Measurements from ENCODE around the gene FCHSD2. TPM values are rescaled to one million over a fixed set of nuclear protein-coding genes. Genes with fewer than 3 reads are reported as not detected.
A peak's percentile ranks its signal among the peaks of the same experiment; 100 is the strongest.
"Not testable (repeated sequence)": the region's sequence is repeated elsewhere in the genome, so short reads cannot be mapped to it uniquely, and the experiment has no call there.

FCHSD2 gene
- total RNA-seq, 1 experiment from 2014 or later = 3.7 TPM

GRCh38 chr11:73152086-73152853 is 10.2 kb upstream of the FCHSD2 start:
- no peak for DNase-seq (ENCODE audit: low spot score)

DNA sequence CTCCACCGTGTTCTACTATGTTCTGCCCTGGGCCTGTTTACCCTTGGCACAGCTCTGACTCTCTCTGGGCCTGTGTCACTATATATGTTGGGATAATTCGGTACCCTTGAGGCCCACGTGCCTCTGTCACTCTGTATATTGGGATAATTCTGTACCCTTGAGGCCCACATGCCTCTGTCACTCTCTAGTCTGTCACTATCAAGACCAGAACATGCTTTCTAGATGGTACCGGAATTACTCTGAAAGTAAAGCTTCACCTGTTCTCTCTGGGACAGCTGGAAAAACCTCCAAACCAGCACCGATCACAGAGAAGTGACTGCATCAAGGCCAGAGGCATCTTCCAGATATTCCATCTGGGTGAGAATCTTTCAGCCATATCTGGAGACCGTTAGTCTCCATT is 9.3 kb upstream of the FCHSD2 start:
- DNase-seq (ENCODE audit: low spot score) = no peak

GRCh38 chr11:73149105-73149504 is 7.0 kb upstream of the FCHSD2 start:
- no peak for DNase-seq (ENCODE audit: low spot score)

GRCh38 chr11:73147771-73148681 is 5.9 kb upstream of the FCHSD2 start:
- no peak for DNase-seq (ENCODE audit: low spot score)

DNA sequence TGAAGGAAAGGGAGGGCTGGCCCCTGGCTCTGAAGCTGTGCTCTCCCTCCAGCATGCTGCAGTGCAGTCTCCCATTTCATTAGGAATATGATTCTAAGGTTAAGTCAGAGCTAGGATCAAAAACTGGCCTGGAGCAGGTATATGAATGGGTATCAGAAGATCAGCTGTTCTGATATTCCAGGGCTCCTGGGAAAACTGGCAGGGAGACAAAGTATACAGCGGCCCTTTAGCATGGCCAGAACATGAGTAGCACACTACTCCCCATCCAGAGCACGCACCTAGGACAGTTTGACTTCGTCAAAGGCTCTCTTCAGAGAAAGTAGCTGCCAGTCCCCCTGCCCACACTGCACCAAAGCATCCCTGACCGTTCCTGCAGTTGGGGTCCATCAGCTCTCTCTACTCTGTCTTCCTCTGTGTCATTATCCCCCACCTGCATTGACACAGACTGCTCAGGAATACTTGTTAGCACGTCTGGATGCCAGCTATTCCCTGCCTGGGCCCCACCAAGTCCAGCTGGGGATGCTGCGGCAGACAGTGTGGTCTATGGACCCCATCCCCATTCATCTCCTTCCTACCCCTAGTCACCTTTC is 4.0 kb upstream of the FCHSD2 start:
- no peak for DNase-seq (ENCODE audit: low spot score)

GRCh38 chr11:73143126-73143838 is 1.2 kb upstream of the FCHSD2 start:
- no peak for DNase-seq (ENCODE audit: low spot score)

DNA sequence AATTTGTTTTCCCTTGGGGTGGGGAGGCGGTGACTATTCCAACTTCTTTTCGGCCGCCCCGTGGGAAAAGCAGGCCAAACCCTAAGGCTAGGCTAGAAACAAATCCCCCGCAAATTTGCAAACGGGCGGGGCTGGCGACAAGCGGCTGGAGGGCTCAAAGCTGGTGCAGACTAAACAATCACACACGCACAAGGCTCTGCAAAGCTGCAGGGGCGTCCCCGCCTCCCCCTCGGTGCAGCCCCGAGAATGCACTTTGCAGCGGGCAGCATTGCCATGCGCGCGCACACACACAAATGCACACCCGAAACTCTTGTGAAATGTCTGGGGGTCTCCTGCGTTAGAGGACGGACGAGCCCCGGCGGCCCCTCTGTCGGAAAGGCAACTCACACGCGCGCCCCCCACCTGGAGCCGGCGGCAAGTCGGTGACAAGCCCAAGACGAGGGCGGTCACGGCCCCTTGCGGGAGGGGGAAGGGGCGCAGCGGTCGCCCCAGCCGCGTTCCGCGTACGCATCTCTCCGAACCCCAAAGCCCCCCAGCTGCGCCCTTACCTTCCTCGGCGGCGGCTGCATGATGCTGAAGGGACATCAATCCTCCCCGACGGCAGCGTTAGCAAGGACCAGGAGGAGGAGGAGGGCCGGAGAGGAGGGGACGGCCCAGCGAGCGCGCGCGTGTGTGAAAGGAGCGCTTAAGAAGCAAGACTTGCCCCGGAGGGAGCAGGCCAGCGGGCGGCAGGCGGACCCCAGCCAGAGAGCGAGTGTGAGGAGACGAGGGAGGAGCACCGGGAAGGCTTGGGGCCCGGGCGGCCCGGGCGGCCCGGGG is 600 bp downstream of the FCHSD2 start:
- peak; percentile 48 for DNase-seq (ENCODE audit: low spot score)

DNA sequence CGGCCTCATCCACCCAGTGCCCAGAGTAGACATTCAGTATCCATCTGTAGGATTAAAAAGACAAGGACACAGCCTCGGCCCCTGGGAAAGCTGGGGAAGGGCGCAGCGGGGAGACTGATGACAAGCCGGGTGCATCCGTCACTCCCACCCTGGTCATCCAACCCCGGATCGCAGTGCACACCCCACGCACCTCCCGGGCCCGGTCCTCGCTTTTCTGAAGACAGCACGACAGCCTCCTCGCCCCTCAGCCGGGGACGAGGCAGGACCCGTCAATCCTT is 1.1 kb downstream of the FCHSD2 start:
- DNase-seq (ENCODE audit: low spot score) = no peak

DNA sequence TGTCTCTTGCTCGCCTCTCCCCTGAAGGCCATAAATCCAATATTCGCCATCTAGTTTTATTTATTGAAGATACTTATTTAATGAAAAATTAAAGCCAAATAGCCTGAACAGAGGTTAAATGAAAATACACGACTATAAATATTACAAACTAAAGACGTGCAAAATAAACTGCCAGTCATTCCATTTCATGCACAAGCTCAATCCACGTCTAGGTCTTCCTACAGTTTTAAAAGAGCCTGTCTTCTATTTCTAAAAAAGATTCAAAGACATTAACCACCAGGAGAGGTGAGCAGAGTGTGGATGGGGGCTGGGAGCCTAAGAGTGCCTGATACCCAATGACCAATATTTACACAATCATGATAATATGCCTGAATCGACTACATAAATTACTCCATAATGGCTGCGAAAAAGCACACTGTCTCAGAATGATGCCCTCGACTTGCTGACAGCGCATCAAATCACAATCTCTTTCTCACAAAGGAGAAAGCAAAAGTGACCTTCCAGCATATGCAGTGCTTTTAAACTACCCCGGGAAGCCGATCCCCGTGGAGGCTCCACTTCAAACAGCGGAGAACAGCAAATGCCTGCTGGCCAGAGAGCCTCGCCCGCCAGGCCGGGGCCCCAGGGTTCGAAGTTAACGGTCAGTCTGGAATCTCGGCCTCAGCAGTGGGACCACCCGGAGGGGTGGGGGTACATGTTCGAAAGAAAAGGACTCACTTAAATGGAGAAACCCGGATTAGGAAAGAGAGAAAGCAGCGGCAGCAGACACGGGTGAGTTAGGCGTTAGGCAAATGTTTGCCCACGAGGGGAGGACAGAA is 1.7 kb downstream of the FCHSD2 start:
- no peak for DNase-seq (ENCODE audit: low spot score)

DNA sequence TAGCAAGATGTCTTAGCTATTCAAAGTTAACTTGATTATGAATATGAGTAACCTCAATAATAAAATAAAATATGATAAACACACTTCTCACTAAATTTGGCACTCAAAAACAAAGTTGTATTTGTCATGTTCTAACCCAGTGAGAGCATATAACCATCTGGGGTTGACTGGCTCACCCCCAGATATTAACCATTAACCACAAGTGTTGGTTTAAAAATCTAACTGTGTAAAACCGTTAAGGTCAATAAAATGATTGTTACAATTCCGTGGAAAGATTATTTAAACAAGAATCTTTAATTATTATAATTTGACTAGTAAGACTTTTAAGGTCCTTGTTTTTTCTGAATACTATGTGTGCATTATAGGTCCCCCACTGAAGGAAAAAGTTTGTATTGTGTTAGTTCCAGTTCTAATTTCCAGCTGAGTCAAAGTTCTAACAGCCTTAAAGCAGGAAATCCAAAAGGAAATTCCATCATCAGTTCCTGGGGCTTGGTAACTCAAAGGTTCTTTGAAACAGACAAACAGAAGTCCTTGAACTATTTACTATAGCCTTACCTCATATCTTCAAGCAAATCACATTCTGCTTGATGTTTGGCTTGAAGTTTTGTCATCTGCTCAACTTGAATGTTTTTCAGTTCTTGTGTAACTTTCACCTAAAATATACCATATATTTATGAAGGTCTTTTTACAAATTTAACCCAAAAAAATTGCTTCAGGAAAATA is 2.5 kb downstream of the FCHSD2 start:
- DNase-seq (ENCODE audit: low spot score) = no peak

DNA sequence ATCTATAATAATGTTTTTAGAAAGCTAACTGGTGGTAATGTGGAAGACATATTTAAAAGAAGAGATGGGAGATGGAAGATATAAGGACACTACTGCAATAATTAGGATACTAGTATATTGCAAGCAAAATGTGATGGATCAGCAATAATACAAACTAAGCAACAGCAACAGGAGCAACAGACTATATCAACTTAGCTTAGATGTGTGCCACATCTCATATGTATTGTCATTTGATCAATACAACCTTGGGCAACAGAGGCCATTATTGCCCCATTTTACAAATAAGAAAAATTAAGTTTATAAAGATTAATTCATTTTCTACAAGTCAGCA is 4.2 kb downstream of the FCHSD2 start:
- no peak for DNase-seq (ENCODE audit: low spot score)

GRCh38 chr11:73137262-73137943 is 4.7 kb downstream of the FCHSD2 start:
- DNase-seq (ENCODE audit: low spot score) = no peak

DNA sequence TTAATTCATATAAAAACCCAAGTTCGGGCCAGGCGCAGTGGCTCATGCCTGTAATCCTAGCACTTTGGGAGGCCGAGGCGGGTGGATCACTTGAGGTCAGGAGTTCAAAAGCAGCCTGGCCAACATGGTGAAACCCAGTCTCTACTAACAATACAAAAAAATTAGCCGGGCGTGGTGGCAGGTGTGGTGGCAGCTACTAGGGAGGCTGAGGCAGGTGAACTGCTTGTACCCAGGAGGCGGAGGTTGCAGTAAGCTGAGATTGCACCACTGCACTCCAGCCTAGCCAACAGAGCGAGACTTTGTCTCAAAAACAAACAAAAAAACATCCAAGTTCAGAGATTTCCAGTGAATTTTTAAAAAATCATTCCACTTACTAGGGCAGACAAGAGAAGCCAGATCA is 5.4 kb downstream of the FCHSD2 start:
- not testable (repeated sequence) for DNase-seq (ENCODE audit: low spot score)

GRCh38 chr11:73135346-73136284 is 6.5 kb downstream of the FCHSD2 start:
- no peak for DNase-seq (ENCODE audit: low spot score)

DNA sequence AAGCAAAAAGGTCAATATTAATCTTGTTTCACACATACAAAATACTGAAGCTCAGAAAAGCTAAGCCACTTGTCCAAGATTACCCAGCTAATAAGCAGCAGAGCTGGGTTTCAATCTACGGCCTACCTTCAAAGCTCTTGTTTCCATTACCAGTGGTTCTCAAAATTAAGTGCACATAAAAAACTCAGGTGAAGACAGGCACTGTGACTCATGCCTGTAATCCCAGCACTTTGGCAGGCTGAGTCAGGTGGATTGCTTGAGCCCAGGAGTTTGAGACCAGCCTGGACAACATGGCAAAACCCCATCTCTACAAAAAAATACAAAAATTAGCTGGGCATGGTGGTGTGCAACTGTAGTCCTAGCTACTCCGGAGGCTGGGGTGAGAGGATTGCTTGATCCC is 9.8 kb downstream of the FCHSD2 start:
- DNase-seq (ENCODE audit: low spot score) = not testable (repeated sequence)

DNA sequence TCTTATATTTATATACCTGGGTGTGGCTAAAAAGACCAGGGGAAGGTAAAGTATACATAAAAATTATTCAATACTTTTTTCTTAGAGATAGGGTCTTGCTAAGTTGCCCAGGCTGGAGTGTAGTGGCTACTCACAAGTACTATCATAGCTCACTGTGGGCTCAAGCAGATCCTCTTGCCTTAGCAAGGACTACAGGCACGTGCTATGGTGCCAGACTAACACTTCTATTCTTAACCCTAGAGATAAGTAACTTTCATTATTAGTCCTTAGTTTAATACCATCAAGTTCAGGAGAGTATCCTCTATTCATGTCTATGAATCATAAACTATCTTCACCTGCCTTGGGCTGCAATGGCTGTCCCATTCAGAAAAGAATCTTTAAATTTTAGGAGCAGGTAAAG is 11.9 kb downstream of the FCHSD2 start:
- DNase-seq (ENCODE audit: low spot score) = no peak

- DNase-seq (ENCODE audit: low spot score) = no peak
These were observed 12.9 kb downstream of the FCHSD2 start for GRCh38 chr11:73129198-73129597.

GRCh38 chr11:73126804-73127480 is 15.2 kb downstream of the FCHSD2 start:
- no peak for DNase-seq (ENCODE audit: low spot score)
